Panc1 (cell line): ENCODE data around the gene CHRM4. TPM values are rescaled to one million over a fixed set of nuclear protein-coding genes. Genes with fewer than 3 reads are reported as not detected.

Source experiments
- ATAC-seq: fragments of 200-7000 bp; cut with Tn5 transposase; 2 replicates; pipeline ENCODE4 v1.9.1; 2020; ENCODE audit warnings: mild to moderate bottlenecking, moderate library complexity
- BruUV-seq: library from RNA; stranded (reverse); fragments of 400-500 nt; replicated peaks from 2 replicates; lab custom pipeline; 2021; lab: Mats Ljungman, UMichigan
- CTCF ChIA-PET: fragments of 300-600 bp; sonication (Branson Sonifier 250); formaldehyde crosslinking; loops from one replicate; lab custom pipeline; 2022; ENCODE audit warnings: antibody characterized with exemption; lab: Charles Lee
- POLR2A ChIA-PET: fragments of 300-600 bp; sonication (Branson Sonifier 250); formaldehyde crosslinking; loops from one replicate; lab custom pipeline; 2022; ENCODE audit warnings: antibody characterized with exemption; lab: Charles Lee
- DNase-seq: peaks from one replicate; pipeline ENCODE4 v3.0.0-alpha.2; 2010; ENCODE audit warnings: low read depth, low spot score
- H3K27ac ChIP-seq: 2 replicates; pipeline ENCODE4 v1.5.1; 2011; ENCODE audit warnings: mild to moderate bottlenecking, low read length, inconsistent platforms
- H3K27me3 ChIP-seq: fragments of 200-500 bp; sonication (Bioruptor generic); 2 replicates; pipeline ENCODE4 v1.6.0; 2014; ENCODE audit warnings: low read length, inconsistent platforms; ENCODE audit not compliant: control insufficient read depth, insufficient read depth
- H3K36me3 ChIP-seq: fragments of 200-500 bp; sonication (Bioruptor generic); 2 replicates; pipeline ENCODE4 v1.5.1; 2014; ENCODE audit warnings: inconsistent platforms, mild to moderate bottlenecking, low read length, moderate library complexity; ENCODE audit not compliant: control insufficient read depth, insufficient read depth
- H3K4me1 ChIP-seq: 2 replicates; pipeline ENCODE4 v1.5.1; 2011; ENCODE audit warnings: inconsistent platforms, mild to moderate bottlenecking, low read length, moderate library complexity; ENCODE audit not compliant: control insufficient read depth, insufficient read depth
- H3K4me3 ChIP-seq, 2 experiments: 2 replicates each; pipeline ENCODE4 v1.5.1; 2011 to 2012; ENCODE audit warnings: low read depth in 2 of 2, low read length in 2 of 2, mild to moderate bottlenecking in 2 of 2, inconsistent platforms in 1 of 2, moderate library complexity in 1 of 2
- H3K9me3 ChIP-seq: fragments of 200-500 bp; sonication (Bioruptor generic); 2 replicates; pipeline ENCODE4 v1.5.1; 2014; ENCODE audit warnings: low read depth, mild to moderate bottlenecking, inconsistent platforms, low read length, moderate library complexity; ENCODE audit not compliant: control insufficient read depth, insufficient read depth
- CTCF ChIP-seq: fragments of 450-650 bp; IDR thresholded peaks from 2 replicates; pipeline ENCODE4 v1.5.1; 2017; ENCODE audit warnings: mild to moderate bottlenecking
- POLR2AphosphoS5 ChIP-seq: IDR thresholded peaks from 2 replicates; pipeline ENCODE4 v1.6.1; 2012; ENCODE audit warnings: mild to moderate bottlenecking, low read depth, low read length, moderate library complexity
- REST ChIP-seq, 2 experiments: IDR thresholded peaks; 2 replicates each; pipeline ENCODE4 v1.6.1; 2011 to 2012; ENCODE audit warnings: low read depth in 2 of 2, control low read depth in 1 of 2, low read length in 1 of 2, mild to moderate bottlenecking in 1 of 2, moderate library complexity in 1 of 2; ENCODE audit not compliant: insufficient read depth in 1 of 2
- SIN3A ChIP-seq: IDR thresholded peaks from 2 replicates; pipeline ENCODE4 v1.6.1; 2012; ENCODE audit warnings: low read depth, mild to moderate bottlenecking, low read length, moderate library complexity, borderline replicate concordance; ENCODE audit not compliant: insufficient read depth
- TCF7L2 ChIP-seq: IDR thresholded peaks from 2 replicates; pipeline ENCODE4 v1.6.1; 2011; ENCODE audit warnings: mild to moderate bottlenecking, low read depth, low read length, inconsistent platforms
- in situ Hi-C: cut with HindIII; loops from 2 replicates; pipeline ENCODE4 v1.10.0; 2016; ENCODE audit warnings: low sequenced_read_pairs, low pct_unique_long_range_greater_than_20kb
- intact Hi-C: fragments of 100-400 bp; cut with micrococcal nuclease; formaldehyde crosslinking; loops from one replicate; pipeline ENCODE4 v1.10.0; 2022; ENCODE audit not compliant: unreplicated experiment
- total RNA-seq: library from RNA; stranded (reverse); gene quantifications from one replicate; pipeline ENCODE4 v1.2.1, GENCODE V29; 2021; ENCODE audit not compliant: unreplicated experiment

Gene CHRM4
- total RNA-seq, 1 experiment from 2014 or later, result 3.1 TPM

- DNase-seq, result no peak
- H3K4me1 ChIP-seq, result peaks cover 11% of the 10 kb centered on the region
- in situ Hi-C loops, result no loop called here
- no peak overlapping the region for H3K4me3 ChIP-seq
- BruUV-seq, result no TSS peak
- intact Hi-C loops, result no loop called here
- TF ChIP-seq CTCF (no peak), REST (IDR thresholded peaks at IDR 0.05; ENCODE audit: insufficient read depth in 1 of 2, low read depth in 2 of 2, low read length in 1 of 2) (no peak), TCF7L2 (no peak), POLR2AphosphoS5 (no peak), SIN3A (no peak)
- H3K27ac ChIP-seq, result no peak overlapping the region
- H3K27me3 ChIP-seq, result no peaks in the 10 kb centered on the region
- no peak for ATAC-seq
- ChIA-PET POLR2A (no interaction called here), CTCF (interaction anchor here (0.6 to 0.7 kb wide), 2 partner anchors 48 to 66 kb away, joined by 3 to 4 read pairs; no protein-coding TSS in a partner anchor)
- H3K36me3 ChIP-seq, result no peaks in the 10 kb centered on the region
- no peaks in the 10 kb centered on the region for H3K9me3 ChIP-seq
Observed at GRCh38 chr11:46343520-46343919, 48.1 kb downstream of the CHRM4 start.

GRCh38 chr11:46342239-46342638 lies 49.3 kb downstream of the CHRM4 start:
- POLR2A ChIA-PET, result no interaction called here
- peaks cover 7% of the 10 kb centered on the region for H3K4me1 ChIP-seq
- H3K9me3 ChIP-seq, result no peaks in the 10 kb centered on the region
- intact Hi-C loops, result no loop called here
- no peaks in the 10 kb centered on the region for H3K36me3 ChIP-seq
- no peak for TF ChIP-seq TCF7L2
- no peak for TF ChIP-seq CTCF
- TF ChIP-seq POLR2AphosphoS5, result no peak
- no peak for TF ChIP-seq SIN3A
- no peak for TF ChIP-seq REST (IDR thresholded peaks at IDR 0.05; ENCODE audit: insufficient read depth in 1 of 2, low read depth in 2 of 2, low read length in 1 of 2)
- no peak overlapping the region for H3K27ac ChIP-seq
- CTCF ChIA-PET, result no interaction called here
- no TSS peak for BruUV-seq
- in situ Hi-C loops, result no loop called here
- ATAC-seq (no peak), DNase-seq (no peak)
- H3K27me3 ChIP-seq, result no peaks in the 10 kb centered on the region
- H3K4me3 ChIP-seq, result no peak overlapping the region
